ENCODE data around the gene GEMIN8. TPM values are rescaled to one million over a fixed set of nuclear protein-coding genes. Genes with fewer than 3 reads are reported as not detected.

The GEMIN8 gene
- total and polyA plus RNA-seq, 2 of the 8 experiments (the other 6 are each of a cell fraction or from before 2014, with no cell fraction given), result 18.2 to 31.4 TPM

DNA sequence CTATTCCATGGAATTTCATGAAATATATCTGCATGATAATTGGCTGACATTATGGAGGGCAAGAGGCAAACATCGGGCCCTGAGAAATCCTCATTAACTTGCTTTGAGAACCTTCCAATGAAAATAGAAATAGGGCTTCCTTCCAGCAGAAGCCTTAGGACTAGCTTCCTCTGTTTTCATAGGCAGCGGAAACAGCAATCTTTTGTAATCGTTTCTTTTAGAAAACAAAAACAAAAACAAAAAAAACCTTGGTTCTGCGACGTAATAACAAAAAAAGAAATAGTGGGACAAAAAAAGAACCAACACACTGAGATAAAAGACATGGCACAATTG, 62.9 kb downstream of the GEMIN8 start:
- H3K9me3 ChIP-seq (ENCODE audit: insufficient read depth in 2 of 2, low read depth in 1 of 2, low read length in 1 of 2), result no peaks in the 10 kb centered on the region
- no peak overlapping the region for H3K23ac ChIP-seq (ENCODE audit: insufficient read length)
- POLR2A ChIA-PET (ENCODE audit: partially characterized antibody), result interaction anchor here (0.9 kb wide), 1 partner anchor 28 kb away, joined by 3 read pairs; no protein-coding TSS in a partner anchor
- no peaks in the 10 kb centered on the region for H3K27me3 ChIP-seq (replicated peaks in 1 of 4; ENCODE audit: control insufficient read depth in 3 of 4, extremely low read depth in 1 of 4, insufficient read depth in 3 of 4, low read length in 3 of 4)
- H3K56ac ChIP-seq (replicated peaks; ENCODE audit: insufficient read length, low read depth, low read length), result no peak overlapping the region
- H3K79me2 ChIP-seq (ENCODE audit: control insufficient read depth in 1 of 2, insufficient read depth in 2 of 2, low read length in 2 of 2), result no peaks in the 10 kb centered on the region
- no peak overlapping the region for H4K5ac ChIP-seq (ENCODE audit: insufficient read length, low read depth, low read length)
- no peaks in the 10 kb centered on the region for H3K23me2 ChIP-seq (ENCODE audit: low read depth, low read length)
- no peak overlapping the region for H2BK12ac ChIP-seq (ENCODE audit: low read depth, low read length)
- no peak overlapping the region for H3K4ac ChIP-seq (replicated peaks; ENCODE audit: insufficient read length, low read depth, low read length)
- no peaks in the 10 kb centered on the region for H4K20me1 ChIP-seq (replicated peaks in 1 of 2; ENCODE audit: control insufficient read depth in 1 of 2, insufficient read depth in 2 of 2, low read length in 2 of 2)
- FAIRE-seq, result no peak
- 0 out of 7 replicates have a peak, but pooled peaks cover 0 to 3% (median 0%) of the 10 kb centered on the region in 4 experiments for H3K4me1 ChIP-seq (replicated peaks in 1 of 4; ENCODE audit: control insufficient read depth in 3 of 4, insufficient read depth in 4 of 4, low read length in 3 of 4)
- H3K4me3 ChIP-seq (ENCODE audit: extremely low read depth in 1 of 4, insufficient read depth in 2 of 4, low read depth in 3 of 4, low read length in 4 of 4), result no peak overlapping the region
- WGBS, 2 experiments (ENCODE audit: extremely low coverage in 1 of 2, insufficient coverage in 1 of 2, insufficient read length in 1 of 2, insufficient replicate concordance in 2 of 2, low coverage in 1 of 2, low lambda C conversion rate in 2 of 2, missing lambda C conversion rate in 1 of 2), result 94% methylated on average over 5 of the region's 5 CpGs; no CpG with 5 or more reads in 1 of the 2 experiments
- no peak overlapping the region for H4K8ac ChIP-seq (ENCODE audit: extremely low read depth, insufficient read depth, low read length)
- no peak overlapping the region for H4K91ac ChIP-seq (replicated peaks; ENCODE audit: insufficient read length, low read length)
- no peak overlapping the region for H2AFZ ChIP-seq (ENCODE audit: low read length)
- no peak overlapping the region for H2BK120ac ChIP-seq (replicated peaks; ENCODE audit: low read depth, low read length)
- no peak for DNase-seq (ENCODE audit: low read depth in 1 of 2, low spot score in 2 of 2)
- H3K14ac ChIP-seq (ENCODE audit: insufficient read length), result no peak overlapping the region
- no peak overlapping the region for H2BK15ac ChIP-seq (ENCODE audit: low read length)
- H2BK20ac ChIP-seq (ENCODE audit: low read length), result no peak overlapping the region
- no peak overlapping the region for H2AK5ac ChIP-seq (ENCODE audit: low read depth, low read length)
- H3K79me1 ChIP-seq (ENCODE audit: low read depth, low read length), result no peaks in the 10 kb centered on the region
- H3K36me3 ChIP-seq (ENCODE audit: control insufficient read depth in 2 of 4, insufficient read depth in 4 of 4, low read length in 3 of 4), result no peaks in the 10 kb centered on the region
- H3K27ac ChIP-seq (ENCODE audit: low read depth, low read length), result no peak overlapping the region
- H2BK5ac ChIP-seq (ENCODE audit: low read depth, low read length), result no peak overlapping the region
- no peak overlapping the region for H3K9ac ChIP-seq (replicated peaks in 1 of 4; ENCODE audit: extremely low read depth in 1 of 4, low read depth in 3 of 4, low read length in 3 of 4)
- H3K18ac ChIP-seq (ENCODE audit: extremely low read depth, low read length), result no peak overlapping the region
- CTCF ChIA-PET (ENCODE audit: partially characterized antibody), result interaction anchor here (0.5 to 1.4 kb wide), 4 partner anchors 17 to 72 kb away, joined by 3 to 4 read pairs (median 4); no protein-coding TSS in a partner anchor
- H3K4me2 ChIP-seq (ENCODE audit: insufficient read depth in 1 of 2, low read depth in 2 of 2, low read length in 2 of 2), result no peak overlapping the region
- TF ChIP-seq SAP30 (IDR thresholded peaks at IDR 0.05; ENCODE audit: insufficient read depth, insufficient replicate concordance, low read length) (no peak), KDM5A (IDR thresholded peaks at IDR 0.05; ENCODE audit: low read length) (no peak), RAD21 (IDR thresholded peaks at IDR 0.05 in 1 of 2, conservative IDR thresholded peaks at IDR 0.05 in 1 of 2; ENCODE audit: low read depth in 2 of 2, low read length in 2 of 2) (no peak), CREB1 (IDR thresholded peaks at IDR 0.05) (no peak), POLR2AphosphoS5 (IDR thresholded peaks at IDR 0.05; ENCODE audit: low read depth, low read length) (no peak), EZH2 (IDR thresholded peaks at IDR 0.05; ENCODE audit: low read depth, low read length, severe bottlenecking) (no peak), JUND (IDR thresholded peaks at IDR 0.05; ENCODE audit: low read length) (no peak)
- TF ChIP-seq, protein P1, sequence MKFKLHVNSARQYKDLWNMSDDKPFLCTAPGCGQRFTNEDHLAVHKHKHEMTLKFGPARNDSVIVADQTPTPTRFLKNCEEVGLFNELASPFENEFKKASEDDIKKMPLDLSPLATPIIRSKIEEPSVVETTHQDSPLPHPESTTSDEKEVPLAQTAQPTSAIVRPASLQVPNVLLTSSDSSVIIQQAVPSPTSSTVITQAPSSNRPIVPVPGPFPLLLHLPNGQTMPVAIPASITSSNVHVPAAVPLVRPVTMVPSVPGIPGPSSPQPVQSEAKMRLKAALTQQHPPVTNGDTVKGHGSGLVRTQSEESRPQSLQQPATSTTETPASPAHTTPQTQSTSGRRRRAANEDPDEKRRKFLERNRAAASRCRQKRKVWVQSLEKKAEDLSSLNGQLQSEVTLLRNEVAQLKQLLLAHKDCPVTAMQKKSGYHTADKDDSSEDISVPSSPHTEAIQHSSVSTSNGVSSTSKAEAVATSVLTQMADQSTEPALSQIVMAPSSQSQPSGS (IDR thresholded peaks at IDR 0.05; ENCODE audit: low read length), result no peak
- TF ChIP-seq, protein P2, sequence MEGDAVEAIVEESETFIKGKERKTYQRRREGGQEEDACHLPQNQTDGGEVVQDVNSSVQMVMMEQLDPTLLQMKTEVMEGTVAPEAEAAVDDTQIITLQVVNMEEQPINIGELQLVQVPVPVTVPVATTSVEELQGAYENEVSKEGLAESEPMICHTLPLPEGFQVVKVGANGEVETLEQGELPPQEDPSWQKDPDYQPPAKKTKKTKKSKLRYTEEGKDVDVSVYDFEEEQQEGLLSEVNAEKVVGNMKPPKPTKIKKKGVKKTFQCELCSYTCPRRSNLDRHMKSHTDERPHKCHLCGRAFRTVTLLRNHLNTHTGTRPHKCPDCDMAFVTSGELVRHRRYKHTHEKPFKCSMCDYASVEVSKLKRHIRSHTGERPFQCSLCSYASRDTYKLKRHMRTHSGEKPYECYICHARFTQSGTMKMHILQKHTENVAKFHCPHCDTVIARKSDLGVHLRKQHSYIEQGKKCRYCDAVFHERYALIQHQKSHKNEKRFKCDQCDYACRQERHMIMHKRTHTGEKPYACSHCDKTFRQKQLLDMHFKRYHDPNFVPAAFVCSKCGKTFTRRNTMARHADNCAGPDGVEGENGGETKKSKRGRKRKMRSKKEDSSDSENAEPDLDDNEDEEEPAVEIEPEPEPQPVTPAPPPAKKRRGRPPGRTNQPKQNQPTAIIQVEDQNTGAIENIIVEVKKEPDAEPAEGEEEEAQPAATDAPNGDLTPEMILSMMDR (IDR thresholded peaks at IDR 0.05; ENCODE audit: control extremely low read depth in 1 of 3, insufficient read depth in 1 of 3, low read depth in 1 of 3, low read length in 3 of 3), result no peak

Data from H1 (cell line).